GM18508 (cell line): ENCODE measurements around the gene PRICKLE3.
"Not testable (repeated sequence)": the region's sequence is repeated elsewhere in the genome, so short reads cannot be mapped to it uniquely, and the experiment has no call there.

Experiments
- ATAC-seq: cut with Tn5 transposase; IDR thresholded peaks from one replicate; pipeline ENCODE4 v1.9.1; 2021; ENCODE audit warnings: moderate number of reproducible peaks; ENCODE audit not compliant: insufficient read depth, unreplicated experiment

The PRICKLE3 gene

DNA sequence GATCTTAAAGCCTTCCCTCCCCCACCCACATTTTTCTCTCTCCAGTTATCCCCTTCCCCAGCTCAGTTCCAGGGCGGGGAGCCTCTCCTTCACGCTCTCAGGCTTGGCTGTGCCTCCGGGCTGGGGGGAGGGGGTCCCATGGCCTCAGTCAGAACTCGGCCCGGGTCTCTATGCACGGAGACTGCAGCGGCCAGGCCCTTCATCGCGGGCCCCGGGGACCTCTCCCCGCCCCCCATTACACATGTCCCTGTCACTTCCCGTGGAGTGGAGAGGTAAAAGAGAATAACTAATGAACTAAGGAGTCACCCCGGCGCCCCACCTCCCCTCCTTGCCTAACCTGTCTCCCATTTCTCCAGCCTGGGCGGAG lies 838 bp upstream of the PRICKLE3 start:
- ATAC-seq: no peak

DNA sequence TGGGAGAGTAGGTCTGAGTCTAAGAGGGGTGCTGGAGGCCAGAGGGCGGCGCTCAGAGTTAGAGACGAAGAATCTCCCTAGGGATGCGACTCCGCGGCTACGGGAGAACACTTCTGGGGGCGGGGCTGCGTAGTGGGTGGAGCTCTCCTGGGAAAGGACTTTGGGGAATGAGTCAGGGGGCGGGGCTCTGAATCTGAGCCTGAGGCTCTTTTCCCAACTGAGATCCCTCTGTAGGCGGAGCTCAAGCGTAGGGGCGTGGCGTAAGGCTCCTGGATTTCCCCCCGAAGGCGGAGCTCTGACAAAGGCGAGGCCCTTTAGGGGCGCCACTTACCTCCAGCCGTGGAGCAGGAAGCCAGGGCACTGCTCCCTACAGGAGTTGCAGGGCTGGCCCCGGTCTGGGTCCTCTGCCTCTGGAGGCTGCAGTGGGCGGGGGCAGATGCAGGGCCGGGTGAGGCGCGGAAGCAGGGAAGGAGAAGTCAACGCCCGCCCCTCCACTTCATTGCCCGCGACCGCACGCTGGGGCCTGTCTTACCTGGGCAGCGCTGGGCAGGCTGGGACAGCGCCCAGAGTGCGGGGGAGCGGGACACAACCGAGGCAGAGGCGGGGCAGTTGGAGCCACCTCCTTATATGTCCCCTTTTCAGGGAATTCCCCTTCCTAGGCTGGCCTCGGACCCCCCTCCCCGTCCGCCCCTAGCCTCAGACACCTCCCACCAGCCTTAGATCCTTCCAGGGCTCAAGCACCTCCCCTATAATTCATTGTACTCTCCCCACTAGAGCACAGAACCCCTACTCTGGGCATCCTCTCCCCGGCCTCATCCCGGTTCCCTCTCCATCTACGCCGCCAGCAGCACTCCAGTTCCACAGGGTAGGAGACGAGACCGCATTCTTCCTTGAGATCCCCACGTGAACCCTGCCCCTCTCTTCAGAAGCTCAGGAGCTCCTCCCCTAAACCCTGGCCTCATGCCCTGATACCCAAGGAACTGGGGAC lies 1.6 kb downstream of the PRICKLE3 start:
- no peak for ATAC-seq

DNA sequence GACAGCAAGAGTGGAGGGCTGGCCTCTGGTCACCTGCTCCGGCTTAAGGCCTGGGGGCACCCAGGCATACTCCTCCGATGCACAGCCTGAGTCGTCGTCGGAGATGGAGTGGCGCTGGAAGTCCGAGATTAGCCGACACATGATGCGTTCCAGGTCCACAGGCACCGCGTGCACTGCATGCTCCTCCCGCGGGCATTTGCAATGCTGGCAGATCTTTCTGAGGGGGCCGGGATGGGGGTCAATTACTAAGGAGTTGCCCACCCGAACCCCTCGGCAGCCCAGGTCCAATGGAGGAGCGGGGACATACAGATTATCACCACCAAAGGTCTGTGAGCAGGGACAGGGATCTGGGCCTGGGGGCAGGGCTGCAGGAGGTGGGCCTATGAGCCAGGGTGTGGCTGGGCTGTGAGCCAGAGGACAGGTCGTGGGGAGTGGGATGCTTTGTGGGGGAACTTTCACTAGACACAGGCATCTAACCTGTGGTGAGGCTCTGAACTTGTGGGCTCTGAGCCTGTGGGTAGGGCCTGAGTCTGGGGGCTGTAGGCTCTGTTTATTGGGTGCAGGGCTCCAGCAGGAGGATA lies 2.4 kb downstream of the PRICKLE3 start:
- no peak for ATAC-seq

DNA sequence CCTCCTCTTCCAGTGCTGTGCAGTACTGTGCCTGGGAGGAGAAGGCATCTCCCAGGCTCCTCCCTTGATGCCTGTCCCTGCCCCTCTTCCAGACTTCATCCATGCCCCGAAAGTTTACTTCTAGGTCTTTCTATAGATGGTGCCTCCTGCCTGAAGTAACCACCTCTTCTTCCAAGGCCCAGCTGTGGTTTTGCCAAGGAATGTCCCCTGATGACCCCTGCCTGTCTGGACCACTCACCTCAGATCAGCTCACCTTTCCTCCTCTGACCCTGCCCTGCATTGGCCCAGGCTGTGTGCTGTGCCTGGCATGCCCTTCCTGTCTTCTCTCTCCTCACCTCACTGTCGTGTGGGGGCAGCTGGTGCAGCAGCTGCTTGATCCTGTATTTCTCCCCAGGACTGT lies 6.8 kb downstream of the PRICKLE3 start:
- no peak for ATAC-seq

DNA sequence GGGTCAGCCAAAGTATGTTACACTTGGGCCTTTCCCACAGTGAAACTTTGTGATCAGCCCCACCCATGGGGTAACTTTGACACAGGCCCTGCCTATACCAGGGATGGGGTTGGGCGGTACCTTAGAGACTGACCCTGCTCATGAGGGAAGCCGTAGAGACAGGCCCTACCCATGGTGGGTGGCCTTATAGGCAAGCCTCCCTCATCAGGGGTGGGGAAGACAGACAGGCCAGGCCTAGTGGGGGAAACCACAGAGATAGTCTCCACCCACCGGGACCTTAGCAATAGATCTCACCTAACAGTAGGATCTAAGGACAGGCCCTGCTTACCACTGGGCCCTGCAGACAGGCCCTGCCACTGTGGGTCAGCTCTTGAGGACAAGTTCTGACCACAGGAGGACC lies 7.6 kb downstream of the PRICKLE3 start:
- no peak for ATAC-seq

DNA sequence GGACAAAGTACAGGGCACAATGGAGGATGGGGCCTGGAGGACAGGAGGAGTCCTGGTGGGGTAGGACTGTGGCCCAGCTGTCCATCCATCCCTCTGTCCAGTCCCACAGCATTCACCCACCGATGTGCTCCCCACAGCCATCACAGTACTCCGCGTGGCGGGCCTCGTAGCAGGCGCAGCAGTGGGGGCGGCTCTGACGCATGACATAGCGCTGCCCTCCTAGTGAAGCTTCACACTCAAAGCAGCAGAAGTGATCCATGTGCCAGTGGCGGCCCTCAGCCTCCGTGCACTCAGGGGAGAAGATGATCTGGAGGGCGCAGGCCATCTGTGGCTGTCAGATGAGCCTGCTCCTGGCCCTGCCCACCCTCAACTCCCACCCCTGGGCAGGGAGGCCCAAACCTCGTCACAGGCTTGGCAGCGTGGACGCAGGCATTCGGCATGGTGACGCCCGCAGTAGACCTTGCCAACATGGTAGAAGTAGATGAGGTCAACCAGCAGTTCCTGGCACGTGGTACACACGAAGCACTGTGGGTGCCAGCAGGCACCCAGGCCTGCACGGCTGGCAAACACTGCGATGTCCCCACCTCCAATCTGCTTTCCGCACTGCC lies 8.2 kb downstream of the PRICKLE3 start:
- ATAC-seq: no peak

DNA sequence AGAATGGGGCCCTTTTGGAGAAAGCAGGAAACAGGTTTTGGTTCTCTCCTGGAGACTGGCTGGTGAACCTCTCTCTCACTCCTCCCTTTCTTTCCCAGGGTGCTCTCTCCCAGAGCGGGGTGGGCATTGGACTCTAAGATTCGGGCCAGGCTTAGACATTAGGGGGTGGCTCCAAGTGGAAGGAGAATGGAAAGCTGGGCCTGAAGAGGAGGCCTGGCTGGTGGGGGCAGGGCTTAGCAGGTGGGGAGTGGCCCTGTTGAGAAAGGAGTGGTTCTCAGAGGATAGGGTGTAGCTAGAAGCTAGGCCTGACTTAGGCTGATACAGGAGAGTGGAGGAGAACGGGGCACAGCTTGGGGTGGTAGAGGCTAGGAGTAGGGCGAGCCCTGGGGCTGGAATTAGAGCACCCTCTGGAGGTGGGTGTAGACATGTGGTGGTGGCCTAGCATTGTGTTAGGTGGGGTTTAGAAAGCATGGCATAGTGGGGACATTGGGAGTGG lies 8.8 kb downstream of the PRICKLE3 start:
- no peak for ATAC-seq

DNA sequence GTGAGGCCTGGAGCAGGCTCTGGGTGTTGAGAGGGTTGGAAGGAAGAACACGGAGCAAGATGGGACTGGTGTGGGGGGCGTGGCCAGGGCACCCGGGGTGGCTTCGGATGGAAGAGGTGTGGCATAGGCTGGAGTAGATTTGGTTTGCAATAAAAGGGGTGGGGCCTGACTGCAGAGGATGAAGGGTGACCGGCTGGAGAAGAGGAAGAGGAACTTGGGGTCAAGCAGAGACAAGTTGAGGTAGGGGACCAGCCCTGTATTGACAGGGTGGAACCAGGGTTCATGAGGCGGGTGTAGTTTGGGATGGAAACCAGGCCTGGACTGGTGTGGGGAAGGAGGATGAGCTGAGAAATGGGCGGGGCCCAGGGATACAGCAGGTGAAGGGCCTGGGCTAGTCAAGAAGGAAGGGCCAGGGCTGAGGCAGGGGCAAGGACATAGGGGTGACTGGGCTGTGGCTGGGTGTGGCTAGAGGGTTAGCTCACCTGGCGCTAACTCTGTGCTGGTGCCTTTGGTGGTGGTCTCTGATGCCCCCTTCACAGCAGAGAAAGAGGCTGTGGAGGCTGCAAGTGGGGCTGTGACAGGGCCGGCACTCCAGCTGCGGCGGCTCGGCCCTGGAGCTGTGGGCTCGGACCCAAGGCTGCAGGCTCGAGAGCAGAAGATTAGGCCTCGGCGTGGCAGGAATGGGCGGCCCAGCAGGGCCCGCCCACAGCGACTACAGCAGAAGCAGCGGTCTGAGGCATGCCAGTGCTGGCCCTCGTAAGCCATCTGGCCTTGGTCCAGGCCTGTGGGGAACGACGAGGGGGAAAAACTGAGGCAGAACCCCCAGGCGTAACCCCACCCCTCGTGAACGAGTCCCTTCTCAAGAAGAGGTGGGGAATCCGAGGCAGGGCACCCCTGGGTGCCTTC lies 9.5 kb downstream of the PRICKLE3 start:
- no peak for ATAC-seq

DNA sequence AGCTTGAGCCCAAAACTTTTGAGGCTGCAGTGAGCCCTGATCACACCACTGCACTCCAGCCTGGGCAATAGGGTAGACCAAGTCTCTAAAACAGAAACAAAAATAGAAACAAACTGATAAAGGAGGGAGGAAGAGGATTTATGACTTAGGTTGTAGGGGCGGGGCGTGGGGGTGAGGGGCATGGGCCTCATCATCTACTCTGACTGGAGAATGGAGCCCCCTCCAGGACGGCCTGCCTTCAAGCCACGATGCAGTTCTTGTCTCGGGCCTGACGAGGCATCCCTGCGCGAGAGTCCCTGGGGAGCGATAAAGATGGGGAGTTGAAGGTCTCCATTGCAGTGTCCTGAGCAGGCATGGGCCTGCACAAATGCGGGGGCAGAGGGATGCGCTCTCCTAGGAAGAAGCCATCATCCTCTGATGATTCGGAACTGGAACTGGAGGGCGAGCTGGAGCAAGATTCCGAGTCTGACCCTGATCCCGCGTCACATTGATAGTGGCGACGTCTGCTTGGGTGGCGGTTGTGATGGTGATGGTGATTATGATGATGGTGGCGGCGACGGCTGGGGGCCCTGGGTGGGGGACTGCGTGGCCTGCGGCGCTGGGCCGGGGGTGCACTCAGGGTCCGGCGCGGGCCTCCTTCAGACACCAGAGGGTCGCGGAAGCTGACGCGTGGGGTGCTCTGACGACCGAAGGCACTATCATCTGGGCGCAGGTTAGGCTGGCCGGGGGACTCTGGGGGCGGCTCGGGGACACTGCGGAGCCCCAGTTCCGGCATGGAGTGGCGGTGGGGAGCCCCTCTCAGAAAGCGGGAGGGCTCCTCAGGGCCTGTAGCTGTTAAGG lies 10.5 kb downstream of the PRICKLE3 start:
- ATAC-seq: no peak

DNA sequence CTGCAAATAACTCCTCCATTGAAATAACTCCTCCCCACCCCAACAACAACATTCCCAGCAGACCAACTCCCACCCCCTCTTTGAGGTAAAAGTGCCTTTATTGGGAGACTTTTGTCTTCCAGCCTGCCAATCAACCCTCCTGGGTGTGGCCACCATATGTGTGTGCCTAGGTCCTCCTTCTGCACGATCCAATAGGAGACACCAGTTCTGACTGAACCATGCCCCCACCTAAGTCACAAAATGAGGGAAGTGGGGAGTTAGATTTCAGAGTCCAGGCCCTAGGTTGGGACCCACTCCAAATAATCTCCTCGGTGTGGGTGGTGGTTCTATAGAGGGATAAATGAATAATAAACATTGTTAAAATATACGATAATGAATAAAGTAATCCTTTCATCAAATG lies 11.4 kb downstream of the PRICKLE3 start:
- no peak for ATAC-seq

DNA sequence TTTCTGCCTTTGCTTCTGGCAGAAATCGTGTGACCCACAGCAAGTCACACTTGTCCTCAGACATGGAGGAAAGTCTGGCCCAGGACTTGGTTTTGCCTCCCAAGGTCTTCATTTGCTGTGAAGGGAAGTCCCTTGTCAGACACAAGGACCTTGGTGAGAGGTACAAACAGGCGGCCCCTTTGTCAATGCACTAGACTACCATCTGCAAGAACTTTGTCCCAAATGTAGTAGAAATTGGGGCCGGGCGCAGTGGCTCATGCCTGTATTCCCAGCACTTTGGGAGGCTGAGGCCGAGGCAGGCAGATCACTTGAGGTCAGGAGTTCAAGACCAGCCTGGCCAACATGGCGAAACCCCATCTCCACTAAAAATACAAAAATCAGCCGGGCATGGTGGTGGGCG lies 12.6 kb downstream of the PRICKLE3 start:
- not testable (repeated sequence) for ATAC-seq

DNA sequence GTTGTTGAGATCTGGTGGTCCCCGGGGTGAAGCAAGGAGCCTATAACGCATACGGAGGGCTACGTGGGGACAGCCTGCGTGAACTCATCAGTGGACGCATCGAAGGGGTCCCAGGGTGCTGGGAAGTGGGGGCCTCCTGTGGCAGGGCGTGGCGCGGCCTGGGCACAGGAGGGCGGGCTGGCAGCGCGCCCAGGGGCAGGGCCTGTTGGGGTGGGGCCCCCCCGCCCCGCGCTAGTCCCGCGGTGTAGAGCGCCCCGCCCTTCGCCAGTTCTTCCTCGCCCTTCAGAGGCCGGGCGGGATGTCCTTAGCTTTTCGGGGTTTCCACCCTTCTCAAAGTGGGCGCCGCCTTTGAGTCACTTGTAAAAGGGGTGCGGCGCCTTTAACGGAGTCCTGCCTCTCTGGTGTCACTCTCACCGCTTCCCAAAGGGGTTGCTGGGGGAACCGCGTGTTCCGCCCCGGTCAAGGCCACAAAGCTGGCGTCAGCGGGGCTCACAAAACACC lies 13.8 kb downstream of the PRICKLE3 start:
- no peak for ATAC-seq

DNA sequence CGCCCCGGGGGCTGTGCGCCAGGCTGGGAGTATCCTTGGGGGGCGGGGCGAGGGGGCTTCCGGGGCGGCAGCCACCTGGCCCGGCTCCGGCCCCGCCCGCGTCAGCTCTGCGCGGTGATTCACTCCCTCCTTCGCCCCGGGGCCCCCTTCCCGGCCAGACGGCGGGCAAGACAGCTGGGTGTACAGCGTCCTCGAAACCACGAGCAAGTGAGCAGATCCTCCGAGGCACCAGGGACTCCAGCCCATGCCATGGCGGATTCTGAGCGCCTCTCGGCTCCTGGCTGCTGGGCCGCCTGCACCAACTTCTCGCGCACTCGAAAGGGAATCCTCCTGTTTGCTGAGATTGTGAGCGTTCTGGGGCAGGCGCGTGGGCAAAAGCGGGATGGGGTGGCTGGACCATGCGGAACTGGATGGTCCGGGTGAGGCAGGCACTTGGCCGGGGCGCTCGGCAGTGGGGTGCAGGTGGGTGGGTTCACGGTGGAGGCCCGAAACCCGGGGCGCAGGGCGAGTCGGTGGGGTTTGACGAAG lies 14.4 kb downstream of the PRICKLE3 start, which contains the start of gene PLP2:
Gene PLP2 (plus strand): TSS at position 147 of the 528 bp plus-strand sequence. CDS start 103 bp downstream, at position 250.
- ATAC-seq: no peak

DNA sequence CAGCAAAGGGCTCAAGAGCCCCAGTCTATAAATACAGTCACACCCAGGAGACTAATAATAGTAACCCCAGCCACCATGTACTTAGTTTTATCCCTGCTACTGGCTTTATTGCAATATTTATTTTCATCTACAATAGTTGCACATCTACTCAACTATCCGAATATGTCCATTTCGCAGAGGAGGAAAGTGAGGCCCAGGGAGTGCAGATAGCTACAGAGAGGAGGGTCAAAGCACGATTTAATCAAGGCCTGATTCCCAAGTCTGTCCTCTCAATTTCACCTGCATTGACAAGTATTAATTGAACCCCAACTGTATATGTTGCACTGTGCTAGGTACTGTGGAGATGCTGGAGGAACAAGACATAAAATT lies 18.4 kb downstream of the PRICKLE3 start:
- ATAC-seq: no peak

DNA sequence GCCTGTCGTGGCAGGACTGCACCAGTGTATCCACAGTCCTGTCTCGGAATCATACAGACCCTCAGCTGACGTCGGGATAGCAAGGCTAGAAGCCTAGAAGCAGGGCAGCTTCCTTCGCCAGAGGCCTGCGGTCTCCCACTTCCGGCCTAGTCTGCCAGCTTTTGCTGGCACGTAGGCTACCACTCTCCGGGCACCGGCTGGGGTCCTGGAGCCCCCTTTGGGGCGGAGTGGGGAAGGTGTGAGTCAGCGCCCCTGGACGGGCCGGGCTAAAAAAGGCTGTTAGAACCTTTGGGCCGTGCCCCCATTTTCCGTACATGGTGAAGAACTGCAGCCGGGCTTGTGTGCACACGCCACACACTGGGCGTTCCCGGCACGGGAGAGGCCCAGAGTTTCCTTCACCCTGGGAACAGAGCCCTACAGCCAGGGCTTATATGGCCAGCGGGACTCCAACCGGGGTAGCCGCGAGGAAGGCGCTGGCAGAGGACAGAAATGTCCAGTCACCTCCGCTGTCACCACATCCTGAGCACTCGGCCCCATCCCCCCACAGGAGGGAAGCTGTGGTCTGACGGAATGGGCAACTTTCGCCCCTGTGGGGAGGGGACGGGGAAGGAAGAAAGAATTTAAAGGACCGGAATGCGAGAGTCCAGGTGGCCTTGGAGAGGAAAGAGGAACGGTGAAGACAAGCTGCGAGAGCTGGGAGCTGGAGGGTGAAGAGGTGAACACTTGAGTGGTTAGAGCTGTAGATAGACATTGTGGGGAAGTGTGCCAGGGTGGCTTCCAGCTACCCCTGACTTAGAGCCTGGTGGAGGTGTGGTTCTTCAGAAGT lies 19.0 kb downstream of the PRICKLE3 start:
- ATAC-seq: no peak

DNA sequence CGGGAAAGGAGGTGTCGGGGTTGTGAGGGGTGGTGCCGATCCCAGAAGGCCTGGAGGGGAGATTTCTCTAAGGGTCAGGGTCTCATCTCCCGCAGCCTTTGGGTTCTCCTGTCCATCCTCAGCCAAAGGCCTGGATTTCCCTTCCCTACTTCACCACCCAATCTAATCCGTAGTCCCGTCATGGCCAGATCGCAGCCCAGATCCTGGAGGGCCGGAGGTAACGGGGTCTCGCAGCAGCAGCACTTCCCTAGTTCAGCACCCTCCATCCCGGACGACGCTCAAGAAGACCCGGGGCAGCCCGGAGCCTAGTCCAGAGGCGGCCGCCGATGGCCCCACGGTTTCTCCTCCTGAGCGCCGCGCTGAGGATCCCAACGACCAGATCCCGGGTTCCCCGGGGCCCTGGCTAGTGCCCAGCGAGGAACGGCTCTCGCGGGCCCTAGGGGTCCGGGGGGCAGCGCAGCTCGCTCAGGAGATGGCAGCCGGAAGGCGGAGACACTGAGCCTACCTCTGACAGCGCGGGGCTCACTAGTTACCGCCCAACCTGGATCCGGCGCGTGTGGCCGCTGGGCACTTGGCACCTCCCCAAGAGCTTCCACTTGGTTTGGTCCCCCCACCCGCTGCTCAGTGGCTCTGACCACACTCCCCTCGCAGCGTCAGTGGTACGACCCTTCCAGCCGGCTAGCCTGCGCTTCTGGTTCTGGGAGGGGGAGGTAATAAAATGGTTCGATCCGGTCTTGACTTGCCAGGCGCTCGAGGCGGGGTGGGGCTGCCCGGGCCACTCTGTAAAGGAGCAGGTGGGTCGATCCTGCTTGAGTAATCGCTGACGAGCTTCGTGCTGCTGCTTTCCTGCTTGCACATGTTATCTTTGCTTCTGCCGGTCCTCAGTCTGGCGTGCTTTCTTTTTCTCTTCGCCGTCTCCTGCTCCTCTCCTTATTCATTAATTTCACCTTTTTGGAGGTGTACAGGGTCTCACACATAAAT lies 20.0 kb downstream of the PRICKLE3 start:
- no peak for ATAC-seq
